PC-3 (cell line): Measurements from ENCODE around the gene STAT3. TPM values are rescaled to one million over a fixed set of nuclear protein-coding genes. Genes with fewer than 3 reads are reported as not detected.

ENCODE experiments used
- ATAC-seq: fragments of 200-7000 bp; cut with Tn5 transposase; 2 replicates; pipeline ENCODE4 v1.9.1; 2020; ENCODE audit warnings: mild to moderate bottlenecking, moderate library complexity
- BruUV-seq: library from RNA; stranded (reverse); fragments of 400-500 nt; replicated peaks from 2 replicates; lab custom pipeline; 2021; lab: Mats Ljungman, UMichigan
- CTCF ChIA-PET: fragments of 300-600 bp; sonication (Branson Sonifier 250); formaldehyde crosslinking; loops from one replicate; lab custom pipeline; 2022; ENCODE audit warnings: antibody characterized with exemption; lab: Charles Lee
- POLR2A ChIA-PET: fragments of 300-600 bp; sonication (Branson Sonifier 250); formaldehyde crosslinking; loops from one replicate; lab custom pipeline; 2022; ENCODE audit warnings: antibody characterized with exemption; ENCODE audit not compliant: unreplicated experiment; lab: Charles Lee
- DNase-seq: peaks from one replicate; pipeline ENCODE4 v3.0.0-alpha.2; 2015
- H2AFZ ChIP-seq: fragments of 300-600 bp; sonication (generic); 2 replicates; pipeline ENCODE4 v1.6.0; 2016; ENCODE audit warnings: antibody characterized with exemption, low read length
- H3F3A ChIP-seq: fragments of 300-600 bp; sonication (generic); one replicate; pipeline ENCODE4 v1.6.0; 2017; ENCODE audit warnings: antibody characterized with exemption, low read length, control low read depth, mild to moderate bottlenecking; ENCODE audit not compliant: unreplicated experiment
- H3K27ac ChIP-seq: fragments of 300-600 bp; sonication (generic); 2 replicates; pipeline ENCODE4 v1.5.1; 2016; ENCODE audit warnings: mild to moderate bottlenecking, low read length
- H3K27me3 ChIP-seq: fragments of 300-600 bp; sonication (generic); 2 replicates; pipeline ENCODE4 v1.6.1; 2016; ENCODE audit warnings: low read length, mixed read lengths
- H3K36me3 ChIP-seq: fragments of 300-600 bp; sonication (generic); 2 replicates; pipeline ENCODE4 v1.6.1; 2016; ENCODE audit warnings: low read depth, mixed run types, low read length, mixed read lengths
- H3K4me1 ChIP-seq: fragments of 300-600 bp; sonication (generic); 2 replicates; pipeline ENCODE4 v1.5.1; 2016; ENCODE audit warnings: low read length; ENCODE audit not compliant: insufficient read depth
- H3K4me2 ChIP-seq: fragments of 300-600 bp; sonication (generic); 2 replicates; pipeline ENCODE4 v1.6.0; 2016; ENCODE audit warnings: low read length
- H3K4me3 ChIP-seq: fragments of 300-600 bp; sonication (generic); 2 replicates; pipeline ENCODE4 v1.5.1; 2016; ENCODE audit warnings: mild to moderate bottlenecking, low read length, mixed read lengths
- H3K79me2 ChIP-seq: fragments of 300-600 bp; sonication (generic); 2 replicates; pipeline ENCODE4 v1.6.1; 2017; ENCODE audit warnings: low read length, mixed read lengths
- H3K9ac ChIP-seq: fragments of 300-600 bp; sonication (generic); 2 replicates; pipeline ENCODE4 v1.6.0; 2016; ENCODE audit warnings: mild to moderate bottlenecking, low read length
- H3K9me2 ChIP-seq: fragments of 300-600 bp; sonication (generic); replicated peaks from 2 replicates; pipeline ENCODE4 v1.6.1; 2016; ENCODE audit warnings: mixed run types, low read length, mixed read lengths
- H3K9me3 ChIP-seq: fragments of 300-600 bp; sonication (generic); 2 replicates; pipeline ENCODE4 v1.6.1; 2016; ENCODE audit warnings: low read length, mixed read lengths
- H4K20me1 ChIP-seq: fragments of 300-600 bp; sonication (generic); 2 replicates; pipeline ENCODE4 v1.6.1; 2016; ENCODE audit warnings: low read length, mixed read lengths
- CTCF ChIP-seq: fragments of 300-600 bp; sonication (generic); conservative IDR thresholded peaks from 2 replicates; pipeline ENCODE4 v1.5.1; 2017; ENCODE audit warnings: antibody characterized with exemption, low read depth, mild to moderate bottlenecking, low read length
- EZH2 ChIP-seq: fragments of 300-600 bp; sonication (generic); IDR thresholded peaks from one replicate; pipeline ENCODE4 v1.6.1; 2017; ENCODE audit warnings: antibody characterized with exemption, mild to moderate bottlenecking, low read length; ENCODE audit not compliant: unreplicated experiment
- EZH2phosphoT487 ChIP-seq: fragments of 300-600 bp; sonication (generic); IDR thresholded peaks from 2 replicates; pipeline ENCODE4 v1.6.1; 2018; ENCODE audit warnings: mild to moderate bottlenecking, antibody characterized with exemption, low read length, borderline replicate concordance
- intact Hi-C: fragments of 100-400 bp; cut with micrococcal nuclease; formaldehyde crosslinking; loops from 2 replicates; pipeline ENCODE4 v1.9.0; 2023
- total RNA-seq: library from RNA; depleted of rRNA; stranded (reverse); fragments of >200 nt; gene quantifications from 2 replicates; pipeline ENCODE4 v1.2.3, GENCODE V29; 2014

The STAT3 gene
- total RNA-seq, 1 experiment from 2014 or later = not detected

DNA sequence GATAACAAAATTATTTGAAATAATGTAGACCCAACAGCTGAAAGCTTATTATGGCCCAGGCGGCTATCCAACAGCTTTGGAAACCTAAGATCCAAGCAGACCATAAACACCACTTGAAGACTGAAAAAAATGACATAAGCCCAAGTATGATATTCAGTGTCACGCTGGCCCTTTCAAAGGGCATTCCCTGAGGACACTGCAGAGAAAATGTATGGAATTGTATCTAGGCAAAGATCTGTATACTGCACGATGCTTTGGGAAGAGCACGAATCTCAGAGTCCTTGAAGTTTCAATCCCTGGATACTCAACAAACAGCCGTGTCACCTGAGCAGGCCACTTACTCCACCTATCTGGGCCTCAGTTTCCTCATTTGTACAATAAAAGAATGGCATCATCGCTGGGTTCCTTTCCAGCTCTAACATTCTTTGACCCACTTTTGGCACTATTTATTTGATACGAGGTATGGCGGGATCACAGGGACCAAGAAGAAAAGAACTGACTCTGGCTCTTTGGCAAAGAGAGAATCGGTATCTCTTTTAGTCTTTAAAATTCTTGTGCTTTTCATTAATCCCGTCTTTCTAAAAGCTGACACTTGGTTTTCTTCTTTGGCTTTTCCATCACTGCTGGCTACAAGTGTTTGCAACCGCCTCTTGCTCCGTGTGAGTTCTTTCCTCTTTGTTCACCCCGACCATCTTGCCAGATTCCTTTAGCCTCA is 113.3 kb downstream of the STAT3 start:
- TF ChIP-seq CTCF (no peak), EZH2phosphoT487 (no peak), EZH2 (no peak)
- H3K9ac ChIP-seq = no peak overlapping the region
- BruUV-seq = no TSS peak
- no peak for ATAC-seq
- H4K20me1 ChIP-seq = no peaks in the 10 kb centered on the region
- no peaks in the 10 kb centered on the region for H3K4me1 ChIP-seq
- no peak overlapping the region for H3K4me3 ChIP-seq
- no peak overlapping the region for H3K4me2 ChIP-seq
- H3K79me2 ChIP-seq = no peaks in the 10 kb centered on the region
- no peaks in the 10 kb centered on the region for H3K9me3 ChIP-seq
- H2AFZ ChIP-seq = no peak overlapping the region
- no peaks in the 10 kb centered on the region for H3K36me3 ChIP-seq
- H3K27ac ChIP-seq = no peak overlapping the region
- ChIA-PET CTCF (no interaction called here), POLR2A (no interaction called here)
- no peaks in the 10 kb centered on the region for H3K27me3 ChIP-seq
- no peak for DNase-seq
- no peaks in the 10 kb centered on the region for H3F3A ChIP-seq
- no peaks in the 10 kb centered on the region for H3K9me2 ChIP-seq
- intact Hi-C loops = no loop called here

- H4K20me1 ChIP-seq = no peaks in the 10 kb centered on the region
- H3K27me3 ChIP-seq = no peaks in the 10 kb centered on the region
- ChIA-PET POLR2A (no interaction called here), CTCF (no interaction called here)
- no peak for TF ChIP-seq CTCF
- TF ChIP-seq EZH2phosphoT487 = no peak
- no peak for TF ChIP-seq EZH2
- intact Hi-C loops = no loop called here
- H3K27ac ChIP-seq = no peak overlapping the region
- no peaks in the 10 kb centered on the region for H3K9me3 ChIP-seq
- no peak overlapping the region for H2AFZ ChIP-seq
- no peak for DNase-seq
- BruUV-seq = no TSS peak
- H3K9ac ChIP-seq = no peak overlapping the region
- H3F3A ChIP-seq = no peaks in the 10 kb centered on the region
- no peaks in the 10 kb centered on the region for H3K4me1 ChIP-seq
- H3K79me2 ChIP-seq = no peaks in the 10 kb centered on the region
- H3K9me2 ChIP-seq = no peaks in the 10 kb centered on the region
- no peak for ATAC-seq
- no peak overlapping the region for H3K4me3 ChIP-seq
- H3K36me3 ChIP-seq = no peaks in the 10 kb centered on the region
- no peak overlapping the region for H3K4me2 ChIP-seq
These were observed 114.0 kb downstream of the STAT3 start for GRCh38 chr17:42274253-42274542.

- no peaks in the 10 kb centered on the region for H3K9me3 ChIP-seq
- no peaks in the 10 kb centered on the region for H3K36me3 ChIP-seq
- ATAC-seq = no peak
- H3K9ac ChIP-seq = no peak overlapping the region
- no peak overlapping the region for H3K27ac ChIP-seq
- intact Hi-C loops = no loop called here
- H3K27me3 ChIP-seq = no peaks in the 10 kb centered on the region
- no peaks in the 10 kb centered on the region for H4K20me1 ChIP-seq
- DNase-seq = no peak
- ChIA-PET POLR2A (no interaction called here), CTCF (no interaction called here)
- no peaks in the 10 kb centered on the region for H3K79me2 ChIP-seq
- H3K4me2 ChIP-seq = no peak overlapping the region
- no TSS peak for BruUV-seq
- no peaks in the 10 kb centered on the region for H3K4me1 ChIP-seq
- no peak for TF ChIP-seq CTCF
- no peaks in the 10 kb centered on the region for H3F3A ChIP-seq
- no peaks in the 10 kb centered on the region for H3K9me2 ChIP-seq
- H3K4me3 ChIP-seq = no peak overlapping the region
- H2AFZ ChIP-seq = no peak overlapping the region
These were observed 114.6 kb downstream of the STAT3 start for GRCh38 chr17:42273474-42274252.
